GM06990 (cell line): ENCODE results near the gene DHX32.

Experiments
- DNase-seq: peaks from one replicate; pipeline ENCODE4 v3.0.0-alpha.2; 2011; ENCODE audit not compliant: insufficient read length; ENCODE audit errors: extremely low read depth
- H3K27me3 ChIP-seq: replicated peaks from 2 replicates; pipeline ENCODE4 v1.6.0; 2011; ENCODE audit warnings: low read length; ENCODE audit not compliant: control insufficient read depth, insufficient read depth
- H3K36me3 ChIP-seq: 2 replicates; pipeline ENCODE4 v1.5.1; 2011; ENCODE audit warnings: low read length; ENCODE audit not compliant: control insufficient read depth, insufficient read depth
- H3K4me3 ChIP-seq: replicated peaks from 2 replicates; pipeline ENCODE4 v1.5.1; 2011; ENCODE audit warnings: low read depth, mild to moderate bottlenecking, control low read depth, low read length
- TF ChIP-seq, protein P1 (sequence below): IDR thresholded peaks from 2 replicates; pipeline ENCODE4 v1.5.1; 2011; ENCODE audit warnings: low read length, control low read depth, mild to moderate bottlenecking, inconsistent platforms; ENCODE audit not compliant: insufficient read depth, poor library complexity, severe bottlenecking

DHX32 gene

GRCh38 chr10:125843603-125844329, 37.3 kb downstream of the DHX32 start:
- TF ChIP-seq, protein P1, sequence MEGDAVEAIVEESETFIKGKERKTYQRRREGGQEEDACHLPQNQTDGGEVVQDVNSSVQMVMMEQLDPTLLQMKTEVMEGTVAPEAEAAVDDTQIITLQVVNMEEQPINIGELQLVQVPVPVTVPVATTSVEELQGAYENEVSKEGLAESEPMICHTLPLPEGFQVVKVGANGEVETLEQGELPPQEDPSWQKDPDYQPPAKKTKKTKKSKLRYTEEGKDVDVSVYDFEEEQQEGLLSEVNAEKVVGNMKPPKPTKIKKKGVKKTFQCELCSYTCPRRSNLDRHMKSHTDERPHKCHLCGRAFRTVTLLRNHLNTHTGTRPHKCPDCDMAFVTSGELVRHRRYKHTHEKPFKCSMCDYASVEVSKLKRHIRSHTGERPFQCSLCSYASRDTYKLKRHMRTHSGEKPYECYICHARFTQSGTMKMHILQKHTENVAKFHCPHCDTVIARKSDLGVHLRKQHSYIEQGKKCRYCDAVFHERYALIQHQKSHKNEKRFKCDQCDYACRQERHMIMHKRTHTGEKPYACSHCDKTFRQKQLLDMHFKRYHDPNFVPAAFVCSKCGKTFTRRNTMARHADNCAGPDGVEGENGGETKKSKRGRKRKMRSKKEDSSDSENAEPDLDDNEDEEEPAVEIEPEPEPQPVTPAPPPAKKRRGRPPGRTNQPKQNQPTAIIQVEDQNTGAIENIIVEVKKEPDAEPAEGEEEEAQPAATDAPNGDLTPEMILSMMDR = no peak
- no peak for DNase-seq
- Histone ChIP-seq H3K4me3 (no peak overlapping the region), H3K36me3 (peaks cover 12% of the 10 kb centered on the region), H3K27me3 (no peaks in the 10 kb centered on the region)

GRCh38 chr10:125840955-125841354, 40.1 kb downstream of the DHX32 start:
- Histone ChIP-seq H3K36me3 (peaks cover 15% of the 10 kb centered on the region), H3K4me3 (no peak overlapping the region), H3K27me3 (no peaks in the 10 kb centered on the region)
- TF ChIP-seq, protein P1 = no peak
- DNase-seq = no peak

DNA sequence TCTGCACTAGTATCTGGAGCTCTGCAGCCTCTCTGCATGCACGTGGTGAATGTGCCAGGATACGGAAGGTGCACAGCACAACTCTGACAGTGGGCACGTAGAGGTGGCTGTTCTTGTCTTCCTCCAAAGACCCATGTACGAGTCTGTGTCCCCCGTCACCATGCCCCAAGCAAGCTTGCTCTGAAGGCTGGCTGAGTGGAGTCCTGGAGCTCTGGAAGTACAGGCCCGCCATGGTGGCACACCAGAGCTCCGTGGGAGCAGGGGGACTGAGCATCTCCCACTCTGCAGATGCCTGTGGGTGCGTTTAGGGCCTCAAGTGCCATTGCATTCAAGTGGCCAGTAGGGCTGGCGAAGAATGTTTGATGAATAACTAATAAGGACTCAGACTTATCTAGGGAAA, 40.7 kb downstream of the DHX32 start:
- Histone ChIP-seq H3K4me3 (no peak overlapping the region), H3K36me3 (peaks cover 15% of the 10 kb centered on the region), H3K27me3 (no peaks in the 10 kb centered on the region)
- TF ChIP-seq, protein P1 = no peak
- DNase-seq = no peak

DNA sequence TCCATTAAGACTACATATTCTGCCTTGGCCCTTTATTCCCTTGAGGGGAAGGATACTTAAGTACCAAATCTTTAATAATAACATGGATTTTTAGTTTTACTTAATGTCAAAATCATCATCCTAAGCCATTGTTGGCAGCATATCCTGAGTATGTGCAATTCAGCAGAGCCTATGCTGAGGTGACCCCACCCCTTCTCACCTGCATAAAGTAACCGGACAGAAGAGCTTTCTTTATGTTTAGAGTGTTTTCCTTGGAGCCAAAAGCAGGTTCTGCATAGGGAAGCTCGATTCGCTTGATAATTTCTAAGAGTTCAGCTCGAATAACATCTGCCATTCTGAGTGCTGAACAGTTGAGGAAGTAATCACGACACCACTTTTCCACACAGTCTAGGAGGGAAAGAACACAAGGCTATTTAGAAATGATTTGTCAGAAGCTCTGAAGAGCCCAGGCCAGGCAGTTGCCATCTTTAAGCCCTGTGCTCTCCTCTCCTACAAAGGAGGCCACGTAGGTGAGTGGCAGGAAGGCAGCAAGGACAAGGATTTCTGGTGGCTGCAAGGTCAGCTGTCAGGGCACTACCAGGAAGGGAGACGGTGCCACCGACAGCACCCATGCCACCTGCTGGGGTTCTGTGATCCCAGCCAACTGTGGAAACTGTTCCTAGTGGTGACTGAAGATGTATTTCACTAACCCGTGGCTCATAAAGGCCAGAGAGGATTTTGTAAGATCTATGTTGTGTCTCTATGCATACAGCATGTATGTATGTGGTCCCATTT, 42.1 kb downstream of the DHX32 start:
- Histone ChIP-seq H3K36me3 (peaks cover 17% of the 10 kb centered on the region), H3K27me3 (no peaks in the 10 kb centered on the region), H3K4me3 (no peak overlapping the region)
- TF ChIP-seq, protein P1 = no peak
- DNase-seq = no peak

DNA sequence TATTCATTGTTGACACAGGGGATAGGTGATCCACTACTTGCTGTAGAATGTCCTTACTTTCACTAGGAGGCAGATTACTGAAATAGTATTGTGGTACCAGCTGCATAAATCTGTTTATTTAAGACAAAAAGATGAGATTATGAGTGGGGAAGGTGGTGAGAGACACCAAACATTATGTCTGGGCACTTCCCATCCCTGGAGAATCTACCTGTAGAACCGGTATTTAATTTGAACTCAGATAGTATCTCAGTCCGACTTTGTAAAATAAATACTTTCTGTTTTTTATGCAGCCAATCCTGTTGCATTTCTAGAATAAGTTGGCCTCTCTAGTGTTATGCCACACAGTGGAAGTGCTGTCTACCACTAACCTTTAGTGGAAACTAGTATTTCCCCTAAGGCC, 44.3 kb downstream of the DHX32 start:
- TF ChIP-seq, protein P1 = no peak
- Histone ChIP-seq H3K36me3 (peaks cover 21% of the 10 kb centered on the region), H3K4me3 (no peak overlapping the region), H3K27me3 (no peaks in the 10 kb centered on the region)
- DNase-seq = no peak
